ENCODE data around the gene RASEF. TPM values are rescaled to one million over a fixed set of nuclear protein-coding genes. Genes with fewer than 3 reads are reported as not detected.
"Not testable (repeated sequence)": the region's sequence is repeated elsewhere in the genome, so short reads cannot be mapped to it uniquely, and the experiment has no call there.

RASEF gene
- total and polyA plus RNA-seq, 2 donors (not counting 3 experiments of a cell fraction or from before 2014, with no cell fraction given): 0.11 TPM; not detected in 1

DNA sequence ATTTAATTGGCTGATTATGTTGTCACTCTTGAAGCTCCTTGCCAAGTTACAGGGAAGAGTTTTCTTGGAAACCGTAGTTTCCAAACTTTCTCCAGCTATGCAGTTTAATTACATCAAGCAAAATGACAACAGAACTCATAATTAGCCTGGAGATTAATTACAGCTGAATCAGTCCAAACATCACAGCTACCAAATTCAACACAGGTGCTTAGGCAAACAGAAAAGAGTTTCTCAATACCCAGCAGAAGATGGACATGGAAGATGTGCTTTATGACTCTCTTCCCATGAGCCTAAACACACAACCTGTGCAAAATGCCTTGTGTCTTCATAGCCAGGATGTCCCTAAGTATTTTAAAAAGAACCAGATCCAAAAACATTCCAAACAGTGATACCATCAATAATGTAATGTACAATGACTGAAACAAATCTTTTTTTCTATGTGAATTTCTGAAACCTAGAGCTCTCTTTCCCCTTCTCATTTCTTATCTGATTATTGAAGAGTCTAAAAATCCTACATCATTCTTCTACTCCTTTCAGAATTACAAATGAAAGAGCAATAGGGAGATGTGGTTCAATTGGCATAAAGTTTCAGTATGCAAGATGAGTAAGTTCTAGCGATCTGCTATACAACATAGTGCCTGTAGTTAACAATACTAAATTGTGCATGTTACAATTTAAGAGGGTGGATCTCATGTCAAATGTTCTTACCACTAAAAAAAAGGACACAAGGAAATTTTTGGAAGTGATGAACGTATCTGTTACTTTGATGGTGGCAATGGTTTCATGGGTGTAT is 124.3 kb downstream of the RASEF start:
- Histone ChIP-seq H3K4me2 (ENCODE audit: insufficient read depth, low read length) (no peak overlapping the region), H3K36me3 (ENCODE audit: control insufficient read depth in 2 of 2, extremely low read depth in 1 of 2, insufficient read depth in 2 of 2, low read length in 2 of 2) (no peaks in the 10 kb centered on the region), H4K20me1 (replicated peaks; ENCODE audit: control insufficient read depth, extremely low read depth, insufficient read depth, low read length) (no peaks in the 10 kb centered on the region), H3K27me3 (ENCODE audit: control insufficient read depth in 2 of 2, insufficient read depth in 2 of 2, low read length in 2 of 2) (no peaks in the 10 kb centered on the region), H2AFZ (ENCODE audit: low read depth, low read length) (no peak overlapping the region), H3K4me3 (replicated peaks in 1 of 3; ENCODE audit: insufficient read depth in 1 of 3, low read depth in 1 of 3, low read length in 3 of 3) (no peak overlapping the region), H3K79me2 (ENCODE audit: control insufficient read depth, insufficient read depth, low read length) (no peaks in the 10 kb centered on the region), H3K9me3 (replicated peaks; ENCODE audit: control insufficient read depth, insufficient read depth, low read length) (no peaks in the 10 kb centered on the region), H3K4me1 (ENCODE audit: control insufficient read depth, extremely low read depth, insufficient read depth, low read length) (peaks cover 5% of the 10 kb centered on the region), H3K27ac (ENCODE audit: insufficient read depth, low read depth, low read length) (no peak overlapping the region), H3K9ac (replicated peaks; ENCODE audit: extremely low read depth, insufficient read depth, low read length) (no peak overlapping the region), H3K9me1 (replicated peaks; ENCODE audit: control insufficient read depth, extremely low read depth, insufficient read depth, low read length) (no peaks in the 10 kb centered on the region)
- no peak for FAIRE-seq
- dilution Hi-C loops (cut with MboI; ENCODE audit: extremely low pct_ligation_motif_present, low sequenced_read_pairs): no loop called here
- no TSS peak for BruUV-seq (replicated peaks)
- intact Hi-C loops (cut with micrococcal nuclease): no loop called here
- ChIA-PET CTCF (no interaction called here), POLR2A (no interaction called here)
- TF ChIP-seq POLR2A (IDR thresholded peaks at IDR 0.05; ENCODE audit: low read depth, low read length): no peak
- TF ChIP-seq MAX (IDR thresholded peaks at IDR 0.05; ENCODE audit: insufficient read depth, insufficient read length): no peak
- TF ChIP-seq MYC (IDR thresholded peaks at IDR 0.05; ENCODE audit: low read depth, low read length): no peak
- TF ChIP-seq EZH2 (IDR thresholded peaks at IDR 0.05; ENCODE audit: borderline replicate concordance, low read depth, low read length, severe bottlenecking): no peak
- no peak for TF ChIP-seq POLR2AphosphoS5 (IDR thresholded peaks at IDR 0.05; ENCODE audit: insufficient read depth, low read depth, low read length)
- no peak for TF ChIP-seq CTCF (IDR thresholded peaks at IDR 0.05; ENCODE audit: extremely low read depth in 1 of 2, insufficient read depth in 1 of 2, low read depth in 1 of 2, low read length in 2 of 2)
- TF ChIP-seq FOS (IDR thresholded peaks at IDR 0.05; ENCODE audit: borderline replicate concordance, insufficient read depth, low read length): no peak
- TF ChIP-seq GATA2 (IDR thresholded peaks at IDR 0.05; ENCODE audit: insufficient read depth, insufficient read length, low read depth, low read length): no peak
- no peak for TF ChIP-seq JUN (IDR thresholded peaks at IDR 0.05; ENCODE audit: borderline replicate concordance, insufficient read depth, insufficient read length, low read depth)
- no peak for DNase-seq (ENCODE audit: low read depth, low spot score)

DNA sequence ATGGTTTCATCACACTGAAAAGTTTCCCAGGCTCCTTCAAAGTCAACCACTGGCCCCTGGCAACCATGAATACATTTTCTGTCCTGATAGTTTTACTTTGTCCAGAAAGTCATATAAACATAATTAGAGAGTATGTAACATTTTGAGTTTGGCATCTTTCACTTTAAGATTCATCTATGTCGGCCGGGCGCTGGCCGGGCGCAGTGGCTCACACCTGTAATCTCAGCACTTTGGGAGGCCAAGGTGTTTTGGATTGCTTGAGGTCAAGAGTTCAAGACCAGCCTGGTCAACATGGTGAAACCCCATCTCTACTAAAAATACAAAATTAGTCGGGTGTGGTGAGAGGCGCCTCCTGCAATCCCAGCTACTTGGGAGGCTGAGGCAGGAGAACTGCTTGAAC is 126.4 kb downstream of the RASEF start:
- POLR2A ChIA-PET; H3K4me3 ChIP-seq (replicated peaks in 1 of 3; ENCODE audit: insufficient read depth in 1 of 3, low read depth in 1 of 3, low read length in 3 of 3); H3K9me3 ChIP-seq (replicated peaks; ENCODE audit: control insufficient read depth, insufficient read depth, low read length); dilution Hi-C loops (cut with MboI; ENCODE audit: extremely low pct_ligation_motif_present, low sequenced_read_pairs); H3K27ac ChIP-seq (ENCODE audit: insufficient read depth, low read depth, low read length); H3K4me1 ChIP-seq (ENCODE audit: control insufficient read depth, extremely low read depth, insufficient read depth, low read length); intact Hi-C loops (cut with micrococcal nuclease); BruUV-seq (replicated peaks); H3K9me1 ChIP-seq (replicated peaks; ENCODE audit: control insufficient read depth, extremely low read depth, insufficient read depth, low read length); H2AFZ ChIP-seq (ENCODE audit: low read depth, low read length); H3K79me2 ChIP-seq (ENCODE audit: control insufficient read depth, insufficient read depth, low read length); DNase-seq (ENCODE audit: low read depth, low spot score); H3K9ac ChIP-seq (replicated peaks; ENCODE audit: extremely low read depth, insufficient read depth, low read length); FAIRE-seq; H3K36me3 ChIP-seq (ENCODE audit: control insufficient read depth in 2 of 2, extremely low read depth in 1 of 2, insufficient read depth in 2 of 2, low read length in 2 of 2); H4K20me1 ChIP-seq (replicated peaks; ENCODE audit: control insufficient read depth, extremely low read depth, insufficient read depth, low read length); CTCF ChIA-PET; H3K27me3 ChIP-seq (ENCODE audit: control insufficient read depth in 2 of 2, insufficient read depth in 2 of 2, low read length in 2 of 2); H3K4me2 ChIP-seq (ENCODE audit: insufficient read depth, low read length): not testable (repeated sequence)
